Central memory CD4-positive, alpha-beta T cell (primary cell): ENCODE measurements around the gene RGS9BP.
"Not testable (repeated sequence)": the region's sequence is repeated elsewhere in the genome, so short reads cannot be mapped to it uniquely, and the experiment has no call there.

ENCODE experiments used
- DNase-seq: peaks from one replicate; pipeline ENCODE4 v3.0.0; 2022
- total RNA-seq, 3 experiments: gene quantifications; one replicate each; lab custom pipeline; 2026; lab: John Stamatoyannopoulos, UW

Gene RGS9BP, protein sequence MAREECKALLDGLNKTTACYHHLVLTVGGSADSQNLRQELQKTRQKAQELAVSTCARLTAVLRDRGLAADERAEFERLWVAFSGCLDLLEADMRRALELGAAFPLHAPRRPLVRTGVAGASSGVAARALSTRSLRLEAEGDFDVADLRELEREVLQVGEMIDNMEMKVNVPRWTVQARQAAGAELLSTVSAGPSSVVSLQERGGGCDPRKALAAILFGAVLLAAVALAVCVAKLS
- total RNA-seq, result 0.19 to 0.38 (median 0.32) reads per million in 3 experiments

DNA sequence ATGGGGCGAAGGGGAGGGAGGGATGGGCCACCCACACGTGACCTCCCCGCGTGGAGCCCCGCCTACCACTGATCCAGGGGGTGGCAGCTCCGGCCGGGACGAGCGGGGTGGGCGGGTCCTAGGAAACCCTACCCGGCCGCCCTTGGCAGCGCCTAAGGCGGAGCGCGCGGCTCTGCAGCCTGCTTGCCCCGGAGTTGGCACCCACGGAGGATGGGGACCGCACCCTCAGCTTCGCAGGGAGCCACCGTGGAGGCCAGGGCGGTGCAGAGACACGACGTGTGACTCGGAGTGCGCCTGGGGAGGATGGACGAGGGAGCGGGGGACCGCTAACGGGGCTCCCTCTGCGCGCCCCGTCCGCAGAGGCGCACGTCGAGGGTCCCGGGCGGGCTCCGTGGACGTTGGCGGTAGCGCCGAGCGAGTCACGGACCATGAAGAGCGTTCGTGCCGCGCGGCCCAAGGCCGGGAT is at the start of gene RGS9BP:
Gene RGS9BP (plus strand): TSS at position 129 of the 466 bp plus-strand sequence. CDS start 416 bp downstream, outside the sequence.
- DNase-seq, result peak; percentile 52

DNA sequence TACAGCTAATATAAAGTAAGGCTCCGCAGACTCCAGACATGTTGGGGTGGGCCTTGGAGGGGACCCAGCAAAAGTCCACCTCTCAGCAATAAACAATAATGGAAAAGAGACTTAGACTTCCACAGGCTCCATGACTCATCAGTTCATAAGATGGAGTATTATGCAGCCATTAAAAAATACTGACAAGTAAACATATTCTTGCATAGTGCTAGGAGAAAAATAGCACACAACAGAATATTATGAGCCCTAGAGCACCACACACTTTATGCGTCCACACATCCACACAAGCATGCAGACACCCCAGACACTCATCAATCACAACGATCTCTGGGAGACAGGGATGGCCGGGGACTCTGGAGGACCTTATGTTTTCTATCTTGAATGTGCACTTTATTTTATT is 48.7 kb upstream of the RGS9BP start:
- DNase-seq, result no peak

DNA sequence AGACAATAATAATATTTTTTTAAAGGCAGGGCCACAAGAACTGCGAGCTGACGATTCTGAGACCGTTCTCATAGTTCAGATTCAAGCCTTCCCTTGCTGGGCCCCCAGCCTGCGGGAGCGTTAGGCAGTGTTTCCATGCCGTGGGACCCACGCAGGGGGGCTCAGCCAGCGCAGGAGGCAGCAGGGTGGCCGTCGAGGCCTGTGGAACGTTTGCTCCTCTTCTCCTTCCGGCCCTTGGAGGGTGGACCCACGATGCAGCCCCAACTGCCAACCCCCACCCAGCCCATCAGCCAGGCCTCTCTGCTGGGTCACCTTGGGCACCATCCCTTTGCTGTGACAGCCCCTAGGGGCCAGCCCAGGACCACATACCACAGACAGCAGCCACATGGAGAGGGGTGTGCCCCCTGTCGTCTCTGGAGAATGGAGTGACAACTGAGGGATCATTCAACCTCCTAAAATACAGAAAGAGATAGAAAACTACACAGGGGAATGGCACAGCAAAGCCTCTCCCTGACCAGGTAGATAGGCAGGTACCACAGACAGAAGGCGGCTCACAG is 47.9 kb upstream of the RGS9BP start:
- DNase-seq, result no peak

DNA sequence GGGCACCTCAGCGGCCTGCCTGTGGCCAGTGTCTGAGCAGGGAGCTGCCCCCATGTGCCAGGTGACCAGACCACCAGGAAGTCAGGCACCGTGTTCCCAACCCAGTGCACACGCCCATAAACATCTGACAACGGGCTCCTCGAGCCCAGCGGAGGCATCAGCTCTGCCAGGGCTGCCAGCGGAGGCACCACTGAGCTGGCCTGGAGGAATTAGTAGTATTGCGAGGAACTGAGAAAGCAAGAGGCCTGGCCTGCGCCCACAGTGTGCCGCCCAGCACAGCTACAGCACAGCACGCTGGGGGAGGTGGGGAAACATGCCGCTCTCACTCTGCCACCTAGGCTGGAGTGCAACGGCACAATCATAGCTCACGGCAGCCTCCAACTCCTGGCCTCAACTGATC is 45.3 kb upstream of the RGS9BP start:
- no peak for DNase-seq

DNA sequence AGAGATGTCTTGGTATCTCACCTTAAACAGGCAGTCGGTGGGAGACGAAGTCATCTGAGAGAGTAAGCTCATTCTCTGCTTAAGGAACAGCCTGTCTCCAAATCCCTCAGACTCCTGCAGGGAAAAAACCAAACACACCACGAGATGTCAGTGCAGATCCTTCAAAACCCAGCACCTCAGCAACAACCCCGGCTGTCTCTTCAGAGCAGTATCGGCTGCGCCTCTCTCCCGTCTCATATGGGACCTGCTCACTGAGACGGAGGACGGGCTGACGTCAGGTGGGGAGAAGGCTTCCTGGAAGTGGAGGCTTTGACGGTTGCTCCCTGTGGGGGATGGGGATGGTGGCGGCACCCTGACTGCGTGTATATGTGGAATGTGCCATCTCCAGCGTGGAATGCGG is 44.3 kb upstream of the RGS9BP start:
- no peak for DNase-seq

DNA sequence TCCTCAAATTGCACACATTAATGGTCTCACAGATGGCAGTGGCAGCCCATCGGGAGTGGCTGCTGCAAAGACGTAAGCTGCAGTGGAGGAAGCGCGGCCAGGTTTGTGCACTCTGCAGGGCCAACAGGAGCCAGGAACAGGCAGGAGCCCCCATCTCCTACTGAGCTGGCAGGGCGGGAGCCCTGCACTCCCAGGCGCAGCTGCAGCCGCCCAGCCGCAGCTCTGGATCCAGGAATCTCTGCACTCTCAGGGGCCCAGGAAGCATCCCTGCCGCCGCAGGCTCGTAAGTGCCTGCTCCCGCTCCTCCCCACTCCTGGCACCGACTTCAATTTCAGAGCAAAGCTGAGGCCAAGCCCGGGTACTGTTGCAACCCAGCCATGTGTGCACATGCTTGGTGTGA is 38.2 kb upstream of the RGS9BP start:
- DNase-seq, result no peak

DNA sequence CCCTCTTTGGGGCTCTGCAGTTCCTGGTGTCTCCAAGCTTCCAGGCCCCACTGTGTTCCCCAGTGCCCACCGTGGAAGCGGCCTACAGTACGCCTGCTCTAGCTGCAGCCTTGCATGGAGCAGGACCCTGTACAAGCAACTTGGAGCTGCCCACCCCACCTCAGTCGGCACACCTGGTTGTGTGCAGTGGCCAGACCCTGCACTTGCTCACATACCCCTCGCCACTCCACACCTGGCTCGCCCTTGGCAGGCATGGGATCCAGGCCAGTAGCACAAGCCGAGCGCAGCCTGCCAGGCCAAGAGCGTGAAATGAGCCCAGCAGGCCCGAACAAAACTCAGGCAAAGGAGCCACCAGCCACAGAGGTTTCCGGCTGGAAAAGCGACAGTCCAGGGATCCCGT is 37.0 kb upstream of the RGS9BP start:
- DNase-seq, result no peak

DNA sequence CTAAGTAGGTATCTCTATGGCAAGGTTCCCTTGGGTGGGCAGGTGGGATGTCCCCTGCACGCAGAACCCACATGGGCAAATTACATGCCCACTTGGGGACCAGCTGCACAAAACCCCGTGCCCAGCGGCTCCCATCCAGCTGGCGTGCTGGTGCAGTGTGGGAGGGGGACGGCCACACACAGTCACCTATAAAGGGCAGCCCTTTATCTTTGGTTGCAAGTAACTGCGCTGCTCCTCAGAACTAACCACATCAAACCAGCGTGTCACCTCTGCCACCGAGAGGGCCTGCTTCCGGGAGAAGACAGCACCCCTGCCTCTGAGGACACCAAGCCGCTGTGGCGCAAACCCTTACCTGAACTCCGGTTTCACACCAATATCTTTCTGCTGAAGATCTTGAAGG is 32.9 kb upstream of the RGS9BP start:
- peak; percentile 73 for DNase-seq

DNA sequence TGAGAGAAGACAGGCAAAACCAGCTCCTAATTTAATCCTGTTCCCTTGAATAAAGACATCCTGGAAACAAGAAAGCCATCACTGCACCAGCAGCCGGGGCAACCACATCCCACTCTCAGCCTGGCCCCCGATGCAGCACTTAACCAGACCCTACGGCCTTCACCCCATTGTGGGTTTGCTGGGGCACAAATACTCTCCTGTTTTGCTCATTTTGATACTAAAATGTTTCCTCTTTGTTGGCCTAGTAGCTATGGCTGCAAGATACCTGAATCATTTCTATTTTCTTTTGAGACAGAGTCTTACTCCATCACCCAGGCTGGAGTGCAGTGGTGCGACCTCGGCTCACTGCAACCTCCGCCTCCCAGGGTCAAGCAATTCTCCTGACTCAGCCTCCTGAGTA is 29.1 kb upstream of the RGS9BP start:
- DNase-seq, result no peak

DNA sequence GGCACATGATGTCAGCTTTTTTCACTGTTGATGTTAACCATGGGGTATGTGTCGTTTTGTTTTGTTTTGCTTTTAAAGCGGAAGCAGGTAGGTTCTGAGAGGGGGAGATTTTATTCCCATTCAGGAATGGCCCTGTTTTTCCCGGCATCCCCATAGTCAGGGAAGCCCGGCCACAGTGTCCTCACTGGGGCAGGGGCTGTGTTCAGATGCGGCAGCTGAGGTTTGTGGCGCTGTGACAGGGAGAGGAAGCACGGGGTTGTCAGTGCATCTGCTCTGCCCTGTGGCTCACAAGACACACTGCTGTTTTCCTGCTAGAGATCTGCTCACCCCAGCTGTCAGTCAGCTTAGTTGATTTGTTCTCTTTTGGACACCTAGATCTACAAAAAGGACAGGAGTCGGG is 28.3 kb upstream of the RGS9BP start:
- no peak for DNase-seq

DNA sequence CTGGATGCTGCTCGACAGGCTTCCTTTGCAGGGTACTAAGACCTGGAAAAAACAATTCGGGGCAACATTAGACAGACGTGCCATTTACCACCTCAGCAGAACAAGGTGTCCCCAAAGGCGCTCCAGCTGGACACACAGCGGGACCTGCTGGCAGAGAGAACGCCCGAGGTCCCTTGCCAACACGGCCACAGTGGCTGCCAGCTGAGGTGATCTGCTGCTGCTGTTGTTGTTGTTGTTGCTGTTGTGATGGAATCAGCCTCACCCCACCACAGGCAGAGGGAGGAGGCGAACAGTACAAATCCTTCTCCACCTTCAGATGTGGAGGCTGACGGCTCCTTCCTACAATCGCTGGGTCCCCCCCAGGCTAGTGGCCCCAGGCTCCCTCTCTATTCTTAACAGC is 25.9 kb upstream of the RGS9BP start:
- DNase-seq, result no peak

DNA sequence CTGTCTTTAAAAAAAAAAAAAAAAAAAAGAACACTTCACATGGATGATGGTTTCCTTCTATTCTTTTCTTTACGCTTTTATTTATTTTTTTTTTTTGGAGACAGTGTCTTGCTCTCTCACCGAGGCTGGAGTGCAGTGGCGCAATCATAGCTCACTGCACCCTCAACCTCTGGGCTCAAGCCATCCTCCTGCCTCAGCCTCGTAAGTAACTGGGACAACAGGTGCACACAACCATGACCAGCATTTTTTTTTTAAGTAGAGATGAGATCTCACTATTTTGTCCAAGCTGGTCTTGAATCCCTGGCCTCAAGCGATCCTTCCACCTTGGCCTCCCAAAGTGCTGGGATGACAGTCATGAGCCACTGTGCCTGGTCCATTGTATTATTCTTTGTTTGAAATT is 25.0 kb upstream of the RGS9BP start:
- no peak for DNase-seq

DNA sequence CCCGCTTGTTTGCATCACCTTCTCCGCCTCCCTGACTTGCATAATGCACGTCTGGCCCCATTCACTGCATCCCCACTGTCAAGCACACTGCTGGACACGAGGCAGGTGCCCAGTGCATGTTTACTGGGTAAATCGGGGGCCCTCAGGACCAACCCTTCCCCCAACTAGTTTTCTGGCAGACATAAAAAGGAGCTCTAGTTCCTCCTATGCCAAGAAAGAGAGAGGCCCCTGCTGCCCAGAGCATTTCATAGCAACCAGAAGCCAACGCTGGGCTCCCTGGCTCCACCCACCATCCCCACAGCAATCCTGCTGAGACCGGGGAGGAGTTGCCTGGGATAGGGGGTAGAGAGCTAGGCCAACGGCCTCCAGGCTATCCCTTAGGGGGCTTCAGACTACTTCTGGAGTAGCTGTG is 23.9 kb upstream of the RGS9BP start:
- DNase-seq, result no peak

DNA sequence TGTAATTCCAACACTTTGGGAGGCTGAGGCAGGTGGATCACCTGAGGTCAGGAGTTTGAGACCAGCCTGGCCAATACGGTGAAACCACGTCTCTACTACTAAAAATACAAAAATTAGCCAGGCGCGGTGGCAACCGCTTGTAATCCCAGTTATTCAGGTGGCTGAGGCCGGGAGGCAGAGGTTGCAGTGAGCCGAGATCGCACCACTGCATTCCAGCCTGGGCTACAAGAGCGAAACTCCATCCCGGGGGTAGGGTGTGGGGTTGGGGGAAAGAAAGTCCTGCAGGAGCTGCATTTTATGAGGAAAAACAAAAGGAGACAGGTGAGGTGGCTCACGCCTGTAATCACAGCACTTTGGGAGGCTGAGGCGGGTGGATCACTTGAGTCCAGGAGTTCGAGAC is 23.3 kb upstream of the RGS9BP start:
- not testable (repeated sequence) for DNase-seq

DNA sequence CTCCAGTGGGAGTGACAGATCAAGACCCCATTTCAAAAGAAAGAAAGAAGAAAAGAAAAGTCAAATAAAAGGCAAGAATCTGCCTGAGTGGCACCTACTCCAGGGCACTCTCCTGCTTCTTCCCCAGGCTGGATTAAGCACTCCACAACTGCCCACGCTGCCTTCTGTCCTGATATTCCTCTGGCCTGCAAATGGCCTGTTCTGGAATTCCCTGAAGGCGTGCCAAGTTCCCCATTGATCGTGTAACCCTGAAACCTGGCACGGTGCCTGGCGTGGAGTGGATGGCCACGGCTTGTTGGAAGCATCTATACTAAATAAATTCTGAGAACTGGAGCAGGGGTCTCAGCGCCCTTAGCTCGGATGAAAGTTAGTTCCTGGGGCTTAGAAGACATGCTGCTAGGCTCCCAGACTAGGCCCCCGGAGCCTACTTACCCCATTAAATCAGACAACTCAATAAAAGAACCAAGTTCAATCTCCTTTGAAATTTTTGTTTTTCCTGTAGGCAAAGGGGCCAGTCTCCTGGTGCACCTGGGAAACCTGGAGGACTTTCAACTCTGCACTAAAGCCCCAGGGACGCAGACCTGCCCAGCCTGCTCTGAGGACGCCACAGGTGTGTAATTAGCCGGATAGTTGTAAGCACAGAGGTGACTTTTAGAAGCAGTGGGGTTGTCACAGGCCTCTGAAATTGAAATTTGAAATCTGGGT is 22.6 kb upstream of the RGS9BP start:
- no peak for DNase-seq

DNA sequence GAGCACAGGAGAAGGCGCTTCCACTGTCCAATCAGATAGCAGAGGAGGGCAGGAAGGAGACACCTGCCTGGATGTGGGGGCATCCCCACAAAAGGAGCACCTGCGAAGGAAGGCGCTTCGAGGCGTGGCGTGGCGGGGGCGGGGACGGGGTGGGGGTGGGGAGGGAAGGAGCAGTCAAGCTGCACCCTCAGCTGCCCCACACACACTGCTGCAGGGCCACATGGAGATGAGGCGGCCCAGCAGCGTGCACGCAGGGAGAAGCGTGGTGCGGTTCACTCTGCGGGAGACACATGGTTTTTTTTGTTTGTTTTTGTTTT is 22.1 kb upstream of the RGS9BP start:
- DNase-seq, result no peak

DNA sequence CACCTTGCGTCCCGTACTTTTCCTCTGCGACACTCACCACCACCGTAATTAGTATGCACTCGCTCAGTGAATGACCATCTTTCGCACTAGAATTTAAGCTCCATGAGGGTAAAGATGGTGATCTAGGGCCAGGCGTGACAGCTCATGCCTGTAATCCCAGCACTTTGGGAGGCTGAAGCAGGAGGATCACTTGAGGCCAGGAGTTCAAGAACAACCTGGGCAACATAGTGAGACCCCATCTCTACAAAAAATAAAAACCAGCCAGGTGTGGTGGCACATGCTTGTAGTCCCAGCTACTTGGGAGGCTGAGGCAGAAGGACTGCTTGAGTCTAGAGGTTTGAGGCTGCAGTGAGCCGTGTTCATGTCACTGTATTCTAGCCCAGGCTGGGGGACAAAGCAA is 19.3 kb upstream of the RGS9BP start:
- DNase-seq, result not testable (repeated sequence)

DNA sequence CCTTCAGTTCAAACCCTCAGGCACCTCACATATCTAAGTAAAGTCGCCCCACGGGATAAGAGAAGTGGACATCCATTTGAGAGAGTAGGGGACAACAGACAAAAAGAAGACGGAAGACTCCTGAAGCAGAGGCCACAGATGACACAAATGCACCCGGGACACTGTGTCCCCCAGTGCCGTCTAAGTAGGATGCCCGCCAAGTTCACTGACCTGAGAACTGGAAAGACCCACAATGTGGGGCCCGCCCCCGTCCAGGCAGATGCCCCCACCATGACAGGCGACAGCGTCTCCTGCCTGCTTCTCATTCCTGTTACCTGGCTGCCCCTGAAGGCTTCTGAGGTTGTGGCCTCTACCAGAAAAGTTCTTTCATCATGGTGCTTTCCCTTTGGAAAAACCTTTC is 17.6 kb upstream of the RGS9BP start:
- DNase-seq, result no peak

DNA sequence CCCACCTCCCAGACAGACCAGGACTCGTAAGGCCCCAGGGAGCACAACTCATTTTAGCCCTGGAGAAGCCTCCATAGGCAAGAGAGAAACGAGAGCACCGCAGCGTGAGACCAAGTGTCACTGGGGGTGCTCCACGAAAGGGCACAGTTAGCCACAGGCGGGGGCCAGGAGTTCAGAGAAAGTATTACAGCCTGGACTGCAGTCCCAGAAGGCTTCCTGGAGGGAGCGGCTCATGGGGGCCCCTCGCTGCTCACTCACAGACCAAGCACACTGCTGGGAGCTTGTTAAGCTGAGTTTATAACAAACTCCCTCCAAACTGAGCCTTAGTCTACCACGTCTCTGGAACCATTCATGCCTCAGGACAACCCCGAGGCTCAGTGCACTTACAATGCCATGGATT is 17.1 kb upstream of the RGS9BP start:
- no peak for DNase-seq

DNA sequence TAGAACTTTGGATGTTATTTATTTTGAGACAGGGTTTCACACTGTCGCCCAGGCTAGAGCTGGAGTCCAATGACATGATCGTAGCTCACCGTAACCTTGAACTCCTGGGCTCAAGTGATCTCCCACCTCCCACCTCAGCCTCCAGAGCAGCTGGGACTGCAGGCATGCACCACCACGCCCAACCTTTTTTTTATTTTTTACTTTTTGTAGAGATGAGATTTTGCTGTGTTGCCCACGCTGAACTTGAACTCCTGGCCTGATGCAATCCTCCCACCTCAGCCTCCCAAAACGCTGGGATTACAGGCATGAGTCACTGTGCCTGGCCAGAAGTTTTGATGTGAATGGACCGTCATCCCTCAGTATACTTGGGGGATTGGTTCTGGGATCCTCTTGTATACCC is 14.3 kb upstream of the RGS9BP start:
- DNase-seq, result no peak

DNA sequence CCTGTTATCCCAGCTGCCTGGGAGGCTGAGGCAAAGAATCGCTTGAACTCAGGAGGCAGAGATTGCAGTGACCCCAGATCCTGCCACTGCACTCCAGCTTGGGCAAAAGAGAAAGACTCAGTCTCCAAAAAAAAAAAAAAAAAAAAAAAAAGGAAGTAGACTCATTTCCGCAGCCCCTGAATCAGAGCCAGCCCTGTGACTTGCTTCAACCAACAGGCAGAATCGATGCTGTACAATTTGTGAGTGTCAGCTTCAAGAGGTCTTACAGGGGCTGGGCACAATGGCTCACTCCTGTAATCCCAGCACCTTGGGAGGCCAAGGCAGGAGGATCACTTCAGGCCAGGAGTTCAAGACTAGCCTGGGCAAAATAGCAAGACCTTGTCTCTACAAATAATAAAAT is 13.5 kb upstream of the RGS9BP start:
- no peak for DNase-seq

DNA sequence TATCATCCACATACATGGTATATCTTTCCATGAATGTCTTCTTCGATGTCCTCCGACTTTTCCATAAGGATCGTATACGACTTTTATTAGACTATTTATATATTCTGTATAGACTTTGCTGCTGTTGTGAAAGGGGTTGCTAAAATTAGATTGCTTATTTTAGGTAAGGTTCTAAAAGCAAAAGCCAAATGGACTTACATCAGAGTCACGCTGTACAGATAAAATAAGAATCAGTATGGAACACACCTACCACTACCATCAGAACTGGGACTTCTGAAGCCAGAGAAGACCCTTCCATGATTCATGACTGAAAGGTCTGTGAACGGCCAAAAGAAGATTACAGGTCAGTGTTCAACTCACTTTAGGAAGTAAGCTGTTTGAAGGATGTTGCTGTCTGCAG is 9.6 kb upstream of the RGS9BP start:
- DNase-seq, result no peak

DNA sequence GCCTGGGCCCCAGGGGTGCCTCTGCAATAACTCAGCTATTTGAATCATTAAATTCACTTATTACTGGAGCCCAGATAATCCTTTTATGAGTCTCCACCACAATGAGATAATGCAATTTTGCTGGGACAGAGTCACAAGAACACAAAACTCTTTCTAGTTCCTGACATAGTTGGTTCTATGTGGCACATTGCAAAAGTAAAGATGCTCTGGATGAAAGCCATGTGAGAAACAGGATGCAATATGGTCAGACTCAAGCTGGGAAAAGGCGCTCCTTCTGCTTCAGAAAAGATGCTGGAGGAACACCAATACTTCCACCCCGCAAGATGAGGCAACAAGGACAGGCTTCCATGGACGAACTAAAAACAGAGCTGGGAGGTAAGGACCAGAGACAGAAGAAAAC is 6.3 kb upstream of the RGS9BP start:
- no peak for DNase-seq

DNA sequence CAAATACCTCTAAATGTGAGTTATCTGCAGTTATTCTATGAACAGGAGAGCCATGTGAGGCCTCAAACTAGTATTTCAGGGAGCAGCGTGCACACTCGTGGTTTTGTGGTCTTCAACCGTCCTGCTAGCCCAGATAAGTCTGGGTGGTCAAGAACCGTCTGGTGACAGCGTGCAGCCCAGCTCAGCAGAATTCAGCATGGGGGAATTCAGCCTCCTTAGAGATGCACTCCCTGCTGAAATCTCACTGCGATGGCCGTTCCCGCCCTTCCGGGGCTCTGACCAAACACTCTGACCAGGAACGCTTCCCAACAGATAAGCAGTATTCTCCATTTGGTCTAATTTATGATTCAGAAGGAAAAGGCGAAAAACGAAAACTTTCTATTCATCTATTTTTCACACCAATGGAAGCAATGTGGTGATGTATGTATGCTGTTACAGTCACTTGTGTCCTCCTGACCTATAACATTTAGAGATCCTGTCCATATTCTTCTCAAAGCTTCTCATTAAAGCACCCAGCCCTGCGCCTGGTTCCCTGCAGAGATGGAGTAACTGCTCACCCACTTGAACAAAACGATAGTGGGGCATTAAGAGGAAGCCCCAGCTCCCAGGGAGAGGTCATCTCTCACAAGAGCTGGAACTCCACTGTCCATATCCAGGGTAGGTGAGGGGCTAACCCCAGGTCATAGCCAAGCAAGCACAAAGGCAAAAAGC is 3.6 kb upstream of the RGS9BP start:
- DNase-seq, result no peak
